Activated CD8-positive, alpha-beta memory T cell treated with anti-CD3 and anti-CD28 coated beads, Interleukin-2, amount 50 U/mL, for 24 hours (primary cell): ENCODE results near the gene HVCN1.
"Not testable (repeated sequence)": the region's sequence is repeated elsewhere in the genome, so short reads cannot be mapped to it uniquely, and the experiment has no call there.

ENCODE experiments used
- DNase-seq: peaks from one replicate; pipeline ENCODE4 v3.0.0-alpha.2; 2020; ENCODE audit errors: extremely low read depth

The HVCN1 gene

GRCh38 chr12:110619534-110619953 is 69.4 kb downstream of the HVCN1 start:
- DNase-seq = no peak

GRCh38 chr12:110616471-110617115 is 72.3 kb downstream of the HVCN1 start:
- DNase-seq = no peak

- DNase-seq = no peak
These were observed 73.7 kb downstream of the HVCN1 start for GRCh38 chr12:110615171-110615570.

GRCh38 chr12:110613771-110614684 is 74.9 kb downstream of the HVCN1 start, which contains the start of gene TCTN1:
TCTN1 (plus strand) TSS chr12:110614129; CDS start chr12:110614183, 54 bp downstream.
- peak; percentile 91 for DNase-seq

- DNase-seq = no peak
These were observed 75.7 kb downstream of the HVCN1 start for GRCh38 chr12:110613071-110613770.

- no peak for DNase-seq
These were observed 82.7 kb downstream of the HVCN1 start for GRCh38 chr12:110606253-110606611.

GRCh38 chr12:110602085-110602814 is 86.7 kb downstream of the HVCN1 start:
- DNase-seq = not testable (repeated sequence)

GRCh38 chr12:110600254-110600653 is 88.7 kb downstream of the HVCN1 start:
- no peak for DNase-seq

- DNase-seq = no peak
These were observed 89.6 kb downstream of the HVCN1 start for GRCh38 chr12:110599334-110599733.
